ENCODE measurements around the gene IRF2BP1.

DNA sequence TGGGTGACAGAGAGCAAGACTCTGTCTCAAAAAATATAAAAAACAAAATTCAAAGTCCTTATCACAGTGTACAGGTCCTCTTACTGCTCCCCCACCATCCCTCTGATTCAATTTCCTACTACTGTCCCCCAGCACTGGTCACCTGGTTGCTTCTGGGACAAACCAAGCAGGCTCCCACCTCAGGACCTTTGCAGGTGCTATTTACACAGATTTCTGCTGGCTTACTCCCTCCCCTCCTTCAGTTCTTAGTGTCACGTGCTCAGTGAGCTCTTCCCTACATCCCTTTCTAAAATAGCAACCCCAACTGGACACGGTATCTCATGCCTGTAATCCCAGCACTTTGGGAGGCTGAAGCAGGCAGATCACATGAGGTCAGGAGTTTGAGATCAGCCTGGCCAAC, 6.0 kb downstream of the IRF2BP1 start:
- TF ChIP-seq, protein P1, sequence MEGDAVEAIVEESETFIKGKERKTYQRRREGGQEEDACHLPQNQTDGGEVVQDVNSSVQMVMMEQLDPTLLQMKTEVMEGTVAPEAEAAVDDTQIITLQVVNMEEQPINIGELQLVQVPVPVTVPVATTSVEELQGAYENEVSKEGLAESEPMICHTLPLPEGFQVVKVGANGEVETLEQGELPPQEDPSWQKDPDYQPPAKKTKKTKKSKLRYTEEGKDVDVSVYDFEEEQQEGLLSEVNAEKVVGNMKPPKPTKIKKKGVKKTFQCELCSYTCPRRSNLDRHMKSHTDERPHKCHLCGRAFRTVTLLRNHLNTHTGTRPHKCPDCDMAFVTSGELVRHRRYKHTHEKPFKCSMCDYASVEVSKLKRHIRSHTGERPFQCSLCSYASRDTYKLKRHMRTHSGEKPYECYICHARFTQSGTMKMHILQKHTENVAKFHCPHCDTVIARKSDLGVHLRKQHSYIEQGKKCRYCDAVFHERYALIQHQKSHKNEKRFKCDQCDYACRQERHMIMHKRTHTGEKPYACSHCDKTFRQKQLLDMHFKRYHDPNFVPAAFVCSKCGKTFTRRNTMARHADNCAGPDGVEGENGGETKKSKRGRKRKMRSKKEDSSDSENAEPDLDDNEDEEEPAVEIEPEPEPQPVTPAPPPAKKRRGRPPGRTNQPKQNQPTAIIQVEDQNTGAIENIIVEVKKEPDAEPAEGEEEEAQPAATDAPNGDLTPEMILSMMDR (IDR thresholded peaks at IDR 0.05 in 4 of 5, conservative IDR thresholded peaks at IDR 0.05 in 1 of 5), result no peak
- TF ChIP-seq POLR2A (IDR thresholded peaks at IDR 0.05), result no peak
